ENCODE results near the gene EPG5. TPM values are rescaled to one million over a fixed set of nuclear protein-coding genes. Genes with fewer than 3 reads are reported as not detected.
"Not testable (repeated sequence)": the region's sequence is repeated elsewhere in the genome, so short reads cannot be mapped to it uniquely, and the experiment has no call there.

Gene EPG5
- total RNA-seq, 8 experiments from 2014 or later, result 10.5 to 28.2 (median 16.3) TPM

GRCh38 chr18:45820106-45820745 lies 146.9 kb downstream of the EPG5 start:
- no peaks in the 10 kb centered on the region for H3K4me1 ChIP-seq (replicated peaks in 1 of 2)
- 0 to 100% (median 82%) methylated on average over 1 to 3 of the region's 3 CpGs; no CpG with 5 or more reads in 2 of the 10 experiments for WGBS, 10 experiments
- in situ Hi-C loops (cut with MboI; ENCODE audit: low pct_unique_long_range_greater_than_20kb in 2 of 9, low sequenced_read_pairs in 9 of 9, unreplicated experiment in 9 of 9), result no loop called here
- H3K4me3 ChIP-seq, result no peak overlapping the region
- no peak overlapping the region for H3K27ac ChIP-seq
- no peak for ATAC-seq (replicated peaks in 6 of 8)

GRCh38 chr18:45818765-45819164 lies 148.4 kb downstream of the EPG5 start:
- in situ Hi-C loops (cut with MboI; ENCODE audit: low pct_unique_long_range_greater_than_20kb in 2 of 9, low sequenced_read_pairs in 9 of 9, unreplicated experiment in 9 of 9), result not testable (repeated sequence)

GRCh38 chr18:45817543-45817942 lies 149.6 kb downstream of the EPG5 start:
- 13 to 100% (median 86%) methylated on average over 1 of the region's 1 CpG; no CpG with 5 or more reads in 5 of the 10 experiments for WGBS, 10 experiments
- no peak for ATAC-seq (replicated peaks in 6 of 8)
- no peak overlapping the region for H3K4me3 ChIP-seq
- in situ Hi-C loops (cut with MboI; ENCODE audit: low pct_unique_long_range_greater_than_20kb in 2 of 9, low sequenced_read_pairs in 9 of 9, unreplicated experiment in 9 of 9), result no loop called here
- H3K27ac ChIP-seq, result no peak overlapping the region
- H3K4me1 ChIP-seq (replicated peaks in 1 of 2), result no peaks in the 10 kb centered on the region

More at GRCh38 chr18:45818765-45819164, 148.4 kb downstream of the EPG5 start:
- 51 to 95% (median 72%) methylated on average over 2 to 8 of the region's 8 CpGs; no CpG with 5 or more reads in 2 of the 10 experiments for WGBS, 10 experiments
- H3K27ac ChIP-seq; ATAC-seq (replicated peaks in 6 of 8); H3K4me3 ChIP-seq; H3K4me1 ChIP-seq (replicated peaks in 1 of 2): not testable (repeated sequence)

- H3K4me1 ChIP-seq (replicated peaks in 1 of 2); H3K27ac ChIP-seq; H3K4me3 ChIP-seq; ATAC-seq (replicated peaks in 6 of 8); in situ Hi-C loops (cut with MboI; ENCODE audit: low pct_unique_long_range_greater_than_20kb in 2 of 9, low sequenced_read_pairs in 9 of 9, unreplicated experiment in 9 of 9): not testable (repeated sequence)
Observed at GRCh38 chr18:45814733-45815132, 152.4 kb downstream of the EPG5 start.

GRCh38 chr18:45807144-45807543 lies 160.0 kb downstream of the EPG5 start:
- 60 to 85% methylated on average over 1 to 2 of the region's 2 CpGs; no CpG with 5 or more reads in 8 of the 10 experiments for WGBS, 10 experiments
- H3K4me3 ChIP-seq; in situ Hi-C loops (cut with MboI; ENCODE audit: low pct_unique_long_range_greater_than_20kb in 2 of 9, low sequenced_read_pairs in 9 of 9, unreplicated experiment in 9 of 9); ATAC-seq (replicated peaks in 6 of 8); H3K27ac ChIP-seq; H3K4me1 ChIP-seq (replicated peaks in 1 of 2): not testable (repeated sequence)

- Histone ChIP-seq H3K4me1 (replicated peaks in 1 of 2) (no peaks in the 10 kb centered on the region), H3K4me3 (no peak overlapping the region), H3K27ac (no peak overlapping the region)
- 87 to 100% (median 94%) methylated on average over 1 to 2 of the region's 2 CpGs; no CpG with 5 or more reads in 6 of the 10 experiments for WGBS, 10 experiments
- ATAC-seq (replicated peaks in 6 of 8), result peak in 4 of 8 experiments; percentile 16 to 49 (median 40)
- in situ Hi-C loops (cut with MboI; ENCODE audit: low pct_unique_long_range_greater_than_20kb in 2 of 9, low sequenced_read_pairs in 9 of 9, unreplicated experiment in 9 of 9), result no loop called here
Observed at GRCh38 chr18:45806226-45806625, 160.9 kb downstream of the EPG5 start.

- in situ Hi-C loops (cut with MboI; ENCODE audit: low pct_unique_long_range_greater_than_20kb in 2 of 9, low sequenced_read_pairs in 9 of 9, unreplicated experiment in 9 of 9), result no loop called here
- no peak for ATAC-seq (replicated peaks in 6 of 8)
Observed at GRCh38 chr18:45805551-45805950, 161.6 kb downstream of the EPG5 start.

GRCh38 chr18:45802814-45803492 lies 164.2 kb downstream of the EPG5 start:
- Histone ChIP-seq H3K27ac (no peak overlapping the region), H3K4me1 (replicated peaks in 1 of 2) (no peaks in the 10 kb centered on the region), H3K4me3 (no peak overlapping the region)
- in situ Hi-C loops (cut with MboI; ENCODE audit: low pct_unique_long_range_greater_than_20kb in 2 of 9, low sequenced_read_pairs in 9 of 9, unreplicated experiment in 9 of 9), result no loop called here
- 0 to 95% (median 79%) methylated on average over 1 to 2 of the region's 2 CpGs; no CpG with 5 or more reads in 1 of the 10 experiments for WGBS, 10 experiments
- ATAC-seq (replicated peaks in 6 of 8), result peak in 6 of 8 experiments; percentile 40 to 96 (median 80)

More at GRCh38 chr18:45805551-45805950, 161.6 kb downstream of the EPG5 start:
- Histone ChIP-seq H3K27ac (no peak overlapping the region), H3K4me1 (replicated peaks in 1 of 2) (no peaks in the 10 kb centered on the region), H3K4me3 (no peak overlapping the region)

- no peak for ATAC-seq (replicated peaks in 6 of 8)
- in situ Hi-C loops (cut with MboI; ENCODE audit: low pct_unique_long_range_greater_than_20kb in 2 of 9, low sequenced_read_pairs in 9 of 9, unreplicated experiment in 9 of 9), result no loop called here
- Histone ChIP-seq H3K4me1 (replicated peaks in 1 of 2) (no peaks in the 10 kb centered on the region), H3K4me3 (no peak overlapping the region), H3K27ac (no peak overlapping the region)
- 80% methylated on average over 1 of the region's 1 CpG; no CpG with 5 or more reads in 9 of the 10 experiments for WGBS, 10 experiments
Observed at GRCh38 chr18:45801416-45802004, 165.6 kb downstream of the EPG5 start.

Other genes with a start within 250 kb of the EPG5 start
- gene SLC14A1, start 243.1 kb downstream of the EPG5 start, total RNA-seq, result 1 to 10 TPM in 1 of 8 experiments, under 1 TPM in 7; 0.21 to 1.5 (median 0.65) TPM
- under 1 TPM; 0.15 to 0.57 (median 0.23) TPM for gene SIGLEC15, start 141.7 kb downstream of the EPG5 start, total RNA-seq
- gene PSTPIP2, start 104.9 kb upstream of the EPG5 start, total RNA-seq, result 1 to 10 TPM in 7 of 8 experiments, under 1 TPM in 1; 0.81 to 7.0 (median 2.8) TPM
- gene ATP5F1A, start 131.0 kb upstream of the EPG5 start, total RNA-seq, result 100 to 1,000 TPM; 396 to 592 (median 541) TPM
- gene HAUS1, start 137.1 kb upstream of the EPG5 start, total RNA-seq, result 10 to 100 TPM; 18.5 to 88.1 (median 40.0) TPM